ENCODE measurements around the gene KCNA10.

KCNA10 gene

GRCh38 chr1:110538921-110539320, 19.9 kb upstream of the KCNA10 start:
- no peak for DNase-seq
- TF ChIP-seq CTCF (IDR thresholded peaks at IDR 0.05; ENCODE audit: low read length): no peak
- TF ChIP-seq EZH2 (optimal IDR thresholded peaks at IDR 0.05; ENCODE audit: low read depth, low read length): no peak
- TF ChIP-seq EZH2phosphoT487 (IDR thresholded peaks at IDR 0.05; ENCODE audit: low read length): no peak
- no peak overlapping the region for H3K4me3 ChIP-seq (ENCODE audit: low read length)
- no peaks in the 10 kb centered on the region for H3K9me3 ChIP-seq (replicated peaks; ENCODE audit: insufficient read depth, low read length)
- no peaks in the 10 kb centered on the region for H3K27me3 ChIP-seq (replicated peaks; ENCODE audit: insufficient read depth, low read length)
- no peak overlapping the region for H3K27ac ChIP-seq (ENCODE audit: low read length)
- H2AFZ ChIP-seq (ENCODE audit: low read length): no peak overlapping the region
- no peak overlapping the region for H3K4me2 ChIP-seq (ENCODE audit: low read depth, low read length)
- H4K20me1 ChIP-seq (ENCODE audit: insufficient read depth, low read length): no peaks in the 10 kb centered on the region
- H3K79me2 ChIP-seq (ENCODE audit: low read length): no peaks in the 10 kb centered on the region
- H3K4me1 ChIP-seq (ENCODE audit: low read length): no peaks in the 10 kb centered on the region
- no peak overlapping the region for H3K9ac ChIP-seq (ENCODE audit: low read length)
- no peaks in the 10 kb centered on the region for H3F3A ChIP-seq (ENCODE audit: insufficient read depth, low read length)
- H3K36me3 ChIP-seq (replicated peaks; ENCODE audit: insufficient read depth, low read length): no peaks in the 10 kb centered on the region
- H3K9me2 ChIP-seq (replicated peaks; ENCODE audit: insufficient read depth, low read length): no peaks in the 10 kb centered on the region

- Histone ChIP-seq H3K27ac (ENCODE audit: low read length) (no peak overlapping the region), H3K4me2 (ENCODE audit: low read depth, low read length) (no peak overlapping the region), H4K20me1 (ENCODE audit: insufficient read depth, low read length) (no peaks in the 10 kb centered on the region), H3K4me3 (ENCODE audit: low read length) (no peak overlapping the region), H2AFZ (ENCODE audit: low read length) (no peak overlapping the region), H3K4me1 (ENCODE audit: low read length) (no peaks in the 10 kb centered on the region), H3K9ac (ENCODE audit: low read length) (no peak overlapping the region), H3K27me3 (replicated peaks; ENCODE audit: insufficient read depth, low read length) (no peaks in the 10 kb centered on the region), H3K9me2 (replicated peaks; ENCODE audit: insufficient read depth, low read length) (no peaks in the 10 kb centered on the region), H3F3A (ENCODE audit: insufficient read depth, low read length) (no peaks in the 10 kb centered on the region), H3K36me3 (replicated peaks; ENCODE audit: insufficient read depth, low read length) (no peaks in the 10 kb centered on the region), H3K9me3 (replicated peaks; ENCODE audit: insufficient read depth, low read length) (no peaks in the 10 kb centered on the region), H3K79me2 (ENCODE audit: low read length) (no peaks in the 10 kb centered on the region)
- no peak for DNase-seq
- TF ChIP-seq CTCF (IDR thresholded peaks at IDR 0.05; ENCODE audit: low read length) (no peak), EZH2 (optimal IDR thresholded peaks at IDR 0.05; ENCODE audit: low read depth, low read length) (no peak), EZH2phosphoT487 (IDR thresholded peaks at IDR 0.05; ENCODE audit: low read length) (no peak)
Measured at GRCh38 chr1:110538075-110538474, 19.1 kb upstream of the KCNA10 start.

- Histone ChIP-seq H3K4me3 (ENCODE audit: low read length) (no peak overlapping the region), H3K9me3 (replicated peaks; ENCODE audit: insufficient read depth, low read length) (no peaks in the 10 kb centered on the region)
Measured at GRCh38 chr1:110535985-110536384, 17.0 kb upstream of the KCNA10 start.

More at GRCh38 chr1:110535985-110536384, 17.0 kb upstream of the KCNA10 start:
- Histone ChIP-seq H3F3A (ENCODE audit: insufficient read depth, low read length) (no peaks in the 10 kb centered on the region), H3K27me3 (replicated peaks; ENCODE audit: insufficient read depth, low read length) (no peaks in the 10 kb centered on the region), H3K9me2 (replicated peaks; ENCODE audit: insufficient read depth, low read length) (no peaks in the 10 kb centered on the region), H3K4me2 (ENCODE audit: low read depth, low read length) (no peak overlapping the region), H3K4me1 (ENCODE audit: low read length) (no peaks in the 10 kb centered on the region), H3K27ac (ENCODE audit: low read length) (no peak overlapping the region), H2AFZ (ENCODE audit: low read length) (no peak overlapping the region), H3K36me3 (replicated peaks; ENCODE audit: insufficient read depth, low read length) (no peaks in the 10 kb centered on the region), H4K20me1 (ENCODE audit: insufficient read depth, low read length) (no peaks in the 10 kb centered on the region), H3K9ac (ENCODE audit: low read length) (no peak overlapping the region), H3K79me2 (ENCODE audit: low read length) (no peaks in the 10 kb centered on the region)
- TF ChIP-seq EZH2phosphoT487 (IDR thresholded peaks at IDR 0.05; ENCODE audit: low read length) (no peak), EZH2 (optimal IDR thresholded peaks at IDR 0.05; ENCODE audit: low read depth, low read length) (no peak), CTCF (IDR thresholded peaks at IDR 0.05; ENCODE audit: low read length) (no peak)
- DNase-seq: no peak

Data from MM.1S (cell line).